Measurements from ENCODE around the gene CSNK1A1L.
A peak's percentile ranks its signal among the peaks of the same experiment; 100 is the strongest.

CSNK1A1L gene

DNA sequence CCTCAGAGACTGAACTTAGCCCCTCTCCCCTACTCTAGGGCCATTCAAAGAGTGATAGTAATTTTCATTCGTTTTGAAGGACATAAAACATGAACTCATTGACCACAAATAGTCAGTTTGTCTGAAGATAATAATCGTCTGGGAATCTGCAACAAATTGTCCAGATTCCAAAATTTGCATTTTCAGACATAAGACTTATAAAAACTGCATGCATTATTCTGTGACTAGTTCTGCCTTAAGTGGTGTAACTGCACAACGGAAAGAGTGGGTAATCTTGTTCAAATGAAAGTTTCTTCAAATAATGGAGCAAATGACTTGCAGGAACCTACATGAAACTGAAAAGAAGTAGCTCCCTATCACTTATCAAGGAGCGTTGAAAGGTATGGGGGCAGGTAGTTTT, 8.4 kb downstream of the CSNK1A1L start:
- TF ChIP-seq, protein P1, sequence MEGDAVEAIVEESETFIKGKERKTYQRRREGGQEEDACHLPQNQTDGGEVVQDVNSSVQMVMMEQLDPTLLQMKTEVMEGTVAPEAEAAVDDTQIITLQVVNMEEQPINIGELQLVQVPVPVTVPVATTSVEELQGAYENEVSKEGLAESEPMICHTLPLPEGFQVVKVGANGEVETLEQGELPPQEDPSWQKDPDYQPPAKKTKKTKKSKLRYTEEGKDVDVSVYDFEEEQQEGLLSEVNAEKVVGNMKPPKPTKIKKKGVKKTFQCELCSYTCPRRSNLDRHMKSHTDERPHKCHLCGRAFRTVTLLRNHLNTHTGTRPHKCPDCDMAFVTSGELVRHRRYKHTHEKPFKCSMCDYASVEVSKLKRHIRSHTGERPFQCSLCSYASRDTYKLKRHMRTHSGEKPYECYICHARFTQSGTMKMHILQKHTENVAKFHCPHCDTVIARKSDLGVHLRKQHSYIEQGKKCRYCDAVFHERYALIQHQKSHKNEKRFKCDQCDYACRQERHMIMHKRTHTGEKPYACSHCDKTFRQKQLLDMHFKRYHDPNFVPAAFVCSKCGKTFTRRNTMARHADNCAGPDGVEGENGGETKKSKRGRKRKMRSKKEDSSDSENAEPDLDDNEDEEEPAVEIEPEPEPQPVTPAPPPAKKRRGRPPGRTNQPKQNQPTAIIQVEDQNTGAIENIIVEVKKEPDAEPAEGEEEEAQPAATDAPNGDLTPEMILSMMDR (IDR thresholded peaks at IDR 0.05; ENCODE audit: insufficient read depth, missing control alignments): no peak
- DNase-seq (ENCODE audit: insufficient read length, low spot score) (no peak), FAIRE-seq (peak; percentile 6)

DNA sequence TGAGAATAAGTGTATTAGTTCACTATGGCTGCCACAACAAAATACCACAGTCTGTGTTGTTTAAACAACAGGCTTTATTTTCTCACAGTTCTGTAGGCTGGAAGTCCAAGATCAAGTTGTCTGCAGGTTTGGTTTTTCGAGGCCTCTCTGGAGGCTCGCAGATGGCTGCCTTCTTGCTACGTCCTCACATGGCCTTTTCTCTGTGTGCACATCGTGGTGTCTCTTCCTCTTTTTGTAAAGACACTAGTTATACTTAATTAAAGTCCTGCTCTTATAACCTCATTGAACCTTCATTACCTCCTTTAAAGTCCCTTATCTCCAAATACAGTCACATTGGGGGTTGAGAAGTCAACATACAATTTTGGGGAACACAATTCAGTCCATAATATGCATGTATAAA, 10.6 kb downstream of the CSNK1A1L start:
- FAIRE-seq (no peak), DNase-seq (ENCODE audit: insufficient read length, low spot score) (no peak)
- TF ChIP-seq, protein P1 (IDR thresholded peaks at IDR 0.05; ENCODE audit: insufficient read depth, missing control alignments): no peak

DNA sequence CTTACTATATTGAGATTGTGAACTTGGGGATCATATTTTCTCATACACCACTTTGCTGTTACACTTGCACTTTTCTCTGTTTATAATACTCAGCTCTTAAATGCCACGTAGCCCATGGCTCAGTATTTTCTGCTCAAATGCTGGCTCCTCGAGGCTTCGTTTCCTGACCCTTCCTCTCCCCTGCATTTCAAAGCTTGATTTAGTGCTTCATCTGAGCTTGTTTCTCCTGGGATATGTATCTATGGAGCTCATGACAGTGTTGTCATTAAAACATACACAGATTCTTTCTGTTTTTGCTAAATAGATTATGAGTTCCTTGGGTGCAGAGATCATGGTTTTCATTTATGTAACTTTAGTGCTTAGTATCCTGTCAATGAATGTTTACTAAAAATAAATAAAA, 11.4 kb downstream of the CSNK1A1L start:
- TF ChIP-seq, protein P1 (IDR thresholded peaks at IDR 0.05; ENCODE audit: insufficient read depth, missing control alignments): no peak
- DNase-seq (ENCODE audit: insufficient read length, low spot score) (no peak), FAIRE-seq (no peak)

DNA sequence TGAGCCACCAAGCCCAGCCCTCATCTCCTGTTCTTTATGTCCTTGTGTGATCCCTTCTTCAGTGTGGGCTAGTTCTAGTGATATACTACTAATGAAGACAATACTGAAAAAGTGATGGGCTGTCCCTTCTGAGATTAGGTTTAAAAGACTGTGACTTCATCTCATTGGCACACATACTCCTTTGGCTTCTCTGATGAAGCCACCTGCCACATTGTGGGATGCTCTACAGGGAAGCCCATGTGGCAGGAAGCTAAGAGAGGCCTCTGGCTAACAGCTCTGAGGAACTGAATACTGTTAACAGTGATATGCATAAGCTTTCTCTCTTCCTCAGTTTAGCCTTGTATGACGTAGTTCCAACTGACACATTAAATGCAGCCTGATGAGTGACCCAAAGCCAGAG, 13.6 kb downstream of the CSNK1A1L start:
- FAIRE-seq (no peak), DNase-seq (ENCODE audit: insufficient read length, low spot score) (no peak)
- TF ChIP-seq, protein P1 (IDR thresholded peaks at IDR 0.05; ENCODE audit: insufficient read depth, missing control alignments): no peak

DNA sequence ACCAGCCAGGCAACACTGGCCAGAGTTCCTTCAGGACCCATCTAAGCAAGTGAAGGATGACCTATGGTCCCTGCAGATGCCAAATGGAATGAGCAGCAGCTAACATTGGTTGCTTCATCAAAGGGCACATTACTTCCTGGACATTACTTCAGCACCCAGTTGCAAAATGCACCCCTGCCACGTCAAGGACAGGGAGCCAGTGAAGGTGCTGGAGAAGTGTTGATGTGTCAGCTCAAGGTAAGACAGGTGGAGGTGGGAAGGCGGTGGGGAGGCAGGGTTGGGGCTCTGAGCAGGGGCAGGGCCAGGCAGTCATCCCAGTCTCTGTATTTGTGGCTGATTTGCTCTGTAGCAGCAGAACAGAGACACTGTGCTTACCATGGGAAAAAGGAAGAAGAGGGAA, 14.6 kb downstream of the CSNK1A1L start:
- no peak for FAIRE-seq
- TF ChIP-seq, protein P1 (IDR thresholded peaks at IDR 0.05; ENCODE audit: insufficient read depth, missing control alignments): no peak
- no peak for DNase-seq (ENCODE audit: insufficient read length, low spot score)

DNA sequence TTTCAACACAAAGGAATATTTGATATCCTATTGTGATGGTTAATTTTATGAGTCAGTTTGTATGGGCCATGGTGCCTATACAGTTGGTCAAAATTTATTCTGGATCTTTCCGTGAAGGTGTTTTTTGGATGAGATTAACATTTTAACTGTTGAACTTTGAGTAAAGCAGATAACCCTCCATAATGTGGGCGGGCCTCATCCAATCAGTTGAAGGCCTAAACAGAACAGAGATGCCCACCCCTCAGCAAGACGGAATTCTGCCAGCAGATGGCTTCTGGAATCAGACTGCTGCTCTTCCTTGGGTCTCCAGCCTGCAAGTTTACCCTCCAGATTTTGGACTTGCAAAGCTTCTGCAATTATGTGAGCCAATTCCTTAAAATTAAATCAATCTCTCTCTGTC, 16.0 kb downstream of the CSNK1A1L start:
- no peak for DNase-seq (ENCODE audit: insufficient read length, low spot score)
- TF ChIP-seq, protein P1 (IDR thresholded peaks at IDR 0.05; ENCODE audit: insufficient read depth, missing control alignments): no peak
- FAIRE-seq: no peak

DNA sequence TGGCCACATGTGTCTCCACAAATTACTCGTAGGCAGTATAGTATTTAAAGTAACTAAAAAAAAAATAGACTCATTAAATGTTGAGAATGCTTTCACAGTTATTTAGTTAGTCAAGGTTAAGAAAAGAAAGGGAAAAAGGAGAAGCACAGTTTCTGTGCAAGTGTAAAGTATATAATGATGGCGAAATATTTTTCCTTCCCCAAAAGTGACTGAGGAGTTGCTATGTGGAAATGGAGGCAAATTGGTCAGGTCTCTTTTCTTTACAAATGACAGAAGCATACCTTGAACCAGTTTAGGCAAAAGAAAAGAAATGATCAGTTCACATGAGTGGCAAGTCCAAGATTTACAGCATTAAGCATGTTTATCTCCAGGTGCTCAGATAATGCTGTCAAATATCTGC, 18.0 kb downstream of the CSNK1A1L start:
- DNase-seq (ENCODE audit: insufficient read length, low spot score): no peak
- no peak for FAIRE-seq
- TF ChIP-seq, protein P1 (IDR thresholded peaks at IDR 0.05; ENCODE audit: insufficient read depth, missing control alignments): no peak
